ENCODE results near the gene TTLL8.

TTLL8 gene

GRCh38 chr22:50045211-50046018 lies 12.7 kb downstream of the TTLL8 start:
- no peak overlapping the region for H3K4me3 ChIP-seq (ENCODE audit: low read depth, low read length)

GRCh38 chr22:50044485-50045118 lies 13.5 kb downstream of the TTLL8 start:
- H3K4me3 ChIP-seq (ENCODE audit: low read depth, low read length), result no peak overlapping the region

- no peak overlapping the region for H3K4me3 ChIP-seq (ENCODE audit: low read depth, low read length)
Observed at GRCh38 chr22:50041361-50042065, 16.6 kb downstream of the TTLL8 start.

GRCh38 chr22:50040717-50041116 lies 17.4 kb downstream of the TTLL8 start:
- H3K4me3 ChIP-seq (ENCODE audit: low read depth, low read length), result no peak overlapping the region

GRCh38 chr22:50039669-50040443 lies 18.2 kb downstream of the TTLL8 start:
- H3K4me3 ChIP-seq (ENCODE audit: low read depth, low read length), result no peak overlapping the region

- no peak overlapping the region for H3K4me3 ChIP-seq (ENCODE audit: low read depth, low read length)
Observed at GRCh38 chr22:50035976-50036724, 21.9 kb downstream of the TTLL8 start.

GRCh38 chr22:50035131-50035881 lies 22.8 kb downstream of the TTLL8 start:
- H3K4me3 ChIP-seq (ENCODE audit: low read depth, low read length), result no peak overlapping the region

- H3K4me3 ChIP-seq (ENCODE audit: low read depth, low read length), result no peak overlapping the region
Observed at GRCh38 chr22:50034126-50035081, 23.7 kb downstream of the TTLL8 start.

GRCh38 chr22:50032941-50033601 lies 25.0 kb downstream of the TTLL8 start:
- no peak overlapping the region for H3K4me3 ChIP-seq (ENCODE audit: low read depth, low read length)

GRCh38 chr22:50032109-50032871 lies 25.8 kb downstream of the TTLL8 start:
- no peak overlapping the region for H3K4me3 ChIP-seq (ENCODE audit: low read depth, low read length)

- H3K4me3 ChIP-seq (ENCODE audit: low read depth, low read length), result no peak overlapping the region
Observed at GRCh38 chr22:50031189-50032091, 26.7 kb downstream of the TTLL8 start.

GRCh38 chr22:50030297-50031188 lies 27.6 kb downstream of the TTLL8 start:
- H3K4me3 ChIP-seq (ENCODE audit: low read depth, low read length), result no peak overlapping the region

- H3K4me3 ChIP-seq (ENCODE audit: low read depth, low read length), result no peak overlapping the region
Observed at GRCh38 chr22:50027639-50028537, 30.2 kb downstream of the TTLL8 start.

- H3K4me3 ChIP-seq (ENCODE audit: low read depth, low read length), result no peak overlapping the region
Observed at GRCh38 chr22:50025993-50026392, 32.1 kb downstream of the TTLL8 start.
